ENCODE data around the gene AEN. TPM values are rescaled to one million over a fixed set of nuclear protein-coding genes. Genes with fewer than 3 reads are reported as not detected.

AEN gene
- total RNA-seq, 1 experiment from 2014 or later = 183 TPM

DNA sequence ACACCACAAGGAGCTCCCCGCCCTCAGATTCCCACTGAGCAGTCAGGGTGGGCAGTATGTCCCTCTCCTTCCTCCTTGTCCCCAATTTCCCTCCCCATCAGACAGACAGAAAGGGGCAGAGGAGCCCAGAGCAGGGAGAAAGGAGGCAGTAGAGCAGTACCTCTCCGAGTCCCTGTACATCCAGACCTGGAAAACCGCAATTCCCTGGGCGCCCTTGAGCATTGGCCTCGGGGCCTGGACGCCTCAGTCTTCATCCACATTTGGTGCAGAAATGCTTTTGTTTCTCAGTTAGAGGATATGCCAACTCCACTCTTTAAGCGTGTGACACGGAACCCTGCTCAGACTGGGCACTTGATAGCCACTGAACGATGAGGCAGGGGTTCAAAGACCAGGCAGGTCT, 23.6 kb downstream of the AEN start (continued):
- TF ChIP-seq, protein P1, sequence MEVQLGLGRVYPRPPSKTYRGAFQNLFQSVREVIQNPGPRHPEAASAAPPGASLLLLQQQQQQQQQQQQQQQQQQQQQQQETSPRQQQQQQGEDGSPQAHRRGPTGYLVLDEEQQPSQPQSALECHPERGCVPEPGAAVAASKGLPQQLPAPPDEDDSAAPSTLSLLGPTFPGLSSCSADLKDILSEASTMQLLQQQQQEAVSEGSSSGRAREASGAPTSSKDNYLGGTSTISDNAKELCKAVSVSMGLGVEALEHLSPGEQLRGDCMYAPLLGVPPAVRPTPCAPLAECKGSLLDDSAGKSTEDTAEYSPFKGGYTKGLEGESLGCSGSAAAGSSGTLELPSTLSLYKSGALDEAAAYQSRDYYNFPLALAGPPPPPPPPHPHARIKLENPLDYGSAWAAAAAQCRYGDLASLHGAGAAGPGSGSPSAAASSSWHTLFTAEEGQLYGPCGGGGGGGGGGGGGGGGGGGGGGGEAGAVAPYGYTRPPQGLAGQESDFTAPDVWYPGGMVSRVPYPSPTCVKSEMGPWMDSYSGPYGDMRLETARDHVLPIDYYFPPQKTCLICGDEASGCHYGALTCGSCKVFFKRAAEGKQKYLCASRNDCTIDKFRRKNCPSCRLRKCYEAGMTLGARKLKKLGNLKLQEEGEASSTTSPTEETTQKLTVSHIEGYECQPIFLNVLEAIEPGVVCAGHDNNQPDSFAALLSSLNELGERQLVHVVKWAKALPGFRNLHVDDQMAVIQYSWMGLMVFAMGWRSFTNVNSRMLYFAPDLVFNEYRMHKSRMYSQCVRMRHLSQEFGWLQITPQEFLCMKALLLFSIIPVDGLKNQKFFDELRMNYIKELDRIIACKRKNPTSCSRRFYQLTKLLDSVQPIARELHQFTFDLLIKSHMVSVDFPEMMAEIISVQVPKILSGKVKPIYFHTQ (CRISPR knock-in tag; IDR thresholded peaks at IDR 0.05) = no peak

GRCh38 chr15:88645171-88646087, 24.3 kb downstream of the AEN start:
- Mint-ChIP-seq H3K9me3 (no peaks in the 10 kb centered on the region), H3K27ac (no peak overlapping the region; the same call in 1 of the 2 replicates), H3K4me3 (no peak overlapping the region), H3K27me3 (ENCODE audit: low read depth) (no peaks in the 10 kb centered on the region), H3K4me1 (no peaks in the 10 kb centered on the region), H3K36me3 (no peaks in the 10 kb centered on the region)
- ChIA-PET CTCF (no interaction called here), POLR2A (no interaction called here)
- TF ChIP-seq ZNF416 (CRISPR knock-in tag; IDR thresholded peaks at IDR 0.05) = no peak
- TF ChIP-seq RORB (CRISPR knock-in tag; IDR thresholded peaks at IDR 0.05) = no peak
- TF ChIP-seq, protein P2, sequence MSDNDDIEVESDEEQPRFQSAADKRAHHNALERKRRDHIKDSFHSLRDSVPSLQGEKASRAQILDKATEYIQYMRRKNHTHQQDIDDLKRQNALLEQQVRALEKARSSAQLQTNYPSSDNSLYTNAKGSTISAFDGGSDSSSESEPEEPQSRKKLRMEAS (CRISPR knock-in tag; IDR thresholded peaks at IDR 0.05) = no peak
- TF ChIP-seq MYBL2 (CRISPR knock-in tag; IDR thresholded peaks at IDR 0.05) = no peak
- no peak for TF ChIP-seq ELF4 (CRISPR knock-in tag; IDR thresholded peaks at IDR 0.05; ENCODE audit: low read depth)
- no peak for TF ChIP-seq EMX1 (CRISPR knock-in tag; IDR thresholded peaks at IDR 0.05)
- TF ChIP-seq, protein P3, sequence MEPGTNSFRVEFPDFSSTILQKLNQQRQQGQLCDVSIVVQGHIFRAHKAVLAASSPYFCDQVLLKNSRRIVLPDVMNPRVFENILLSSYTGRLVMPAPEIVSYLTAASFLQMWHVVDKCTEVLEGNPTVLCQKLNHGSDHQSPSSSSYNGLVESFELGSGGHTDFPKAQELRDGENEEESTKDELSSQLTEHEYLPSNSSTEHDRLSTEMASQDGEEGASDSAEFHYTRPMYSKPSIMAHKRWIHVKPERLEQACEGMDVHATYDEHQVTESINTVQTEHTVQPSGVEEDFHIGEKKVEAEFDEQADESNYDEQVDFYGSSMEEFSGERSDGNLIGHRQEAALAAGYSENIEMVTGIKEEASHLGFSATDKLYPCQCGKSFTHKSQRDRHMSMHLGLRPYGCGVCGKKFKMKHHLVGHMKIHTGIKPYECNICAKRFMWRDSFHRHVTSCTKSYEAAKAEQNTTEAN (CRISPR knock-in tag; IDR thresholded peaks at IDR 0.05) = no peak
- no peak for TF ChIP-seq ZNF396 (CRISPR knock-in tag; IDR thresholded peaks at IDR 0.05; ENCODE audit: borderline replicate concordance)
- TF ChIP-seq NFATC4 (CRISPR knock-in tag; IDR thresholded peaks at IDR 0.05) = no peak
- no peak for TF ChIP-seq CTCF (IDR thresholded peaks at IDR 0.05)
- no peak for TF ChIP-seq ETV6 (CRISPR knock-in tag; IDR thresholded peaks at IDR 0.05)
- no peak for ATAC-seq
- DNase-seq (ENCODE audit: low spot score) = no peak

- CTCF ChIA-PET = no interaction called here
- DNase-seq (ENCODE audit: low spot score) (no peak), ATAC-seq (no peak)
- POLR2A ChIA-PET = no interaction called here
- no peak overlapping the region for H3K4me3 Mint-ChIP-seq
- peaks cover under 1% of the 10 kb centered on the region; the same call in 1 of the 2 replicates for H3K4me1 Mint-ChIP-seq
- H3K9me3 Mint-ChIP-seq = no peaks in the 10 kb centered on the region
- no peaks in the 10 kb centered on the region for H3K36me3 Mint-ChIP-seq
- H3K27me3 Mint-ChIP-seq (ENCODE audit: low read depth) = no peaks in the 10 kb centered on the region
- no peak overlapping the region for H3K27ac Mint-ChIP-seq
- TF ChIP-seq HMGA2 (CRISPR knock-in tag; IDR thresholded peaks at IDR 0.05) (no peak), SOX15 (CRISPR knock-in tag; IDR thresholded peaks at IDR 0.05) (no peak), ATF1 (CRISPR knock-in tag; IDR thresholded peaks at IDR 0.05) (no peak), FOXJ3 (CRISPR knock-in tag; IDR thresholded peaks at IDR 0.05; ENCODE audit: borderline replicate concordance) (no peak), ZNF396 (CRISPR knock-in tag; IDR thresholded peaks at IDR 0.05; ENCODE audit: borderline replicate concordance) (no peak), ZNF219 (CRISPR knock-in tag; IDR thresholded peaks at IDR 0.05; ENCODE audit: borderline replicate concordance) (no peak), ZMAT4 (CRISPR knock-in tag; IDR thresholded peaks at IDR 0.05) (no peak), NR1H2 (CRISPR knock-in tag; IDR thresholded peaks at IDR 0.05) (no peak), OVOL2 (CRISPR knock-in tag; IDR thresholded peaks at IDR 0.05; ENCODE audit: borderline replicate concordance) (no peak), ERG (CRISPR knock-in tag; IDR thresholded peaks at IDR 0.05) (no peak), E2F5 (CRISPR knock-in tag; IDR thresholded peaks at IDR 0.05) (no peak), ESRRA (CRISPR knock-in tag; IDR thresholded peaks at IDR 0.05; ENCODE audit: borderline replicate concordance) (no peak)
- TF ChIP-seq, protein P4, sequence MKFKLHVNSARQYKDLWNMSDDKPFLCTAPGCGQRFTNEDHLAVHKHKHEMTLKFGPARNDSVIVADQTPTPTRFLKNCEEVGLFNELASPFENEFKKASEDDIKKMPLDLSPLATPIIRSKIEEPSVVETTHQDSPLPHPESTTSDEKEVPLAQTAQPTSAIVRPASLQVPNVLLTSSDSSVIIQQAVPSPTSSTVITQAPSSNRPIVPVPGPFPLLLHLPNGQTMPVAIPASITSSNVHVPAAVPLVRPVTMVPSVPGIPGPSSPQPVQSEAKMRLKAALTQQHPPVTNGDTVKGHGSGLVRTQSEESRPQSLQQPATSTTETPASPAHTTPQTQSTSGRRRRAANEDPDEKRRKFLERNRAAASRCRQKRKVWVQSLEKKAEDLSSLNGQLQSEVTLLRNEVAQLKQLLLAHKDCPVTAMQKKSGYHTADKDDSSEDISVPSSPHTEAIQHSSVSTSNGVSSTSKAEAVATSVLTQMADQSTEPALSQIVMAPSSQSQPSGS (CRISPR knock-in tag; IDR thresholded peaks at IDR 0.05; ENCODE audit: borderline replicate concordance, low read depth) = no peak
Measured at GRCh38 chr15:88646088-88646405, 24.9 kb downstream of the AEN start.
